Neural cell (in vitro differentiated cells): ENCODE results near the gene UMODL1. TPM values are rescaled to one million over a fixed set of nuclear protein-coding genes. Genes with fewer than 3 reads are reported as not detected.

Experiments used
- H2AFZ ChIP-seq: fragments of 200-600, 300-800 bp; sonication (generic), shearing (Covaris generic); 2 replicates; pipeline ENCODE4 v1.6.0; 2014; ENCODE audit warnings: low read depth, mild to moderate bottlenecking, antibody characterized with exemption, low read length, moderate library complexity
- H3F3A ChIP-seq: fragments of 200-600 bp; shearing (Covaris generic); 2 replicates; pipeline ENCODE4 v1.6.1; 2016; ENCODE audit warnings: mild to moderate bottlenecking, moderate library complexity, mixed read lengths, antibody characterized with exemption, low read length; ENCODE audit not compliant: insufficient read depth, poor library complexity, severe bottlenecking
- H3K27ac ChIP-seq: fragments of 200-600, 300-800 bp; sonication (generic), shearing (Covaris generic); 2 replicates; pipeline ENCODE4 v1.5.1; 2014; ENCODE audit warnings: mild to moderate bottlenecking, low read length, moderate library complexity
- H3K27me3 ChIP-seq: fragments of 300-800, 200-600 bp; sonication (generic), shearing (Covaris generic); 2 replicates; pipeline ENCODE4 v1.6.0; 2014; ENCODE audit warnings: mild to moderate bottlenecking, low read depth, low read length, moderate library complexity; ENCODE audit not compliant: insufficient read depth
- H3K36me3 ChIP-seq: fragments of 300-800, 200-600 bp; sonication (generic), shearing (Covaris generic); 2 replicates; pipeline ENCODE4 v1.5.1; 2014; ENCODE audit warnings: mild to moderate bottlenecking, antibody characterized with exemption, low read length, moderate library complexity; ENCODE audit not compliant: insufficient read depth
- H3K4me2 ChIP-seq: fragments of 300-800, 200-600 bp; sonication (generic), shearing (Covaris generic); 2 replicates; pipeline ENCODE4 v1.6.0; 2014; ENCODE audit warnings: mild to moderate bottlenecking, low read length
- H3K4me3 ChIP-seq: fragments of 300-800, 200-600 bp; sonication (generic), shearing (Covaris generic); 2 replicates; pipeline ENCODE4 v1.5.1; 2014; ENCODE audit warnings: mild to moderate bottlenecking, low read length, moderate library complexity
- H3K79me2 ChIP-seq: fragments of 200-600 bp; shearing (Covaris generic); replicated peaks from 2 replicates; pipeline ENCODE4 v1.6.0; 2014; ENCODE audit warnings: mild to moderate bottlenecking, low read length, moderate library complexity; ENCODE audit not compliant: insufficient read depth
- H3K9ac ChIP-seq: fragments of 300-800, 200-600 bp; sonication (generic), shearing (Covaris generic); 2 replicates; pipeline ENCODE4 v1.6.1; 2016; ENCODE audit warnings: mild to moderate bottlenecking, low read length, mixed read lengths
- H3K9me2 ChIP-seq: fragments of 200-600 bp; shearing (Covaris generic); 2 replicates; pipeline ENCODE4 v1.6.1; 2016; ENCODE audit warnings: mild to moderate bottlenecking, low read length, mixed read lengths; ENCODE audit not compliant: insufficient read depth
- H3K9me3 ChIP-seq: fragments of 200-600, 300-800 bp; sonication (generic), shearing (Covaris generic); 2 replicates; pipeline ENCODE4 v1.6.1; 2016; ENCODE audit warnings: mild to moderate bottlenecking, mixed run types, low read length, moderate library complexity, mixed read lengths
- H4K20me1 ChIP-seq: fragments of 200-600 bp; shearing (Covaris generic); 2 replicates; pipeline ENCODE4 v1.6.1; 2016; ENCODE audit warnings: mild to moderate bottlenecking, mixed run types; ENCODE audit not compliant: insufficient read depth
- CTCF ChIP-seq: fragments of 450-650 bp; IDR thresholded peaks from 2 replicates; pipeline ENCODE4 v1.5.1; 2014; ENCODE audit warnings: antibody characterized with exemption, mild to moderate bottlenecking, moderate library complexity; ENCODE audit not compliant: poor library complexity, severe bottlenecking
- EP300 ChIP-seq: fragments of 450-650 bp; conservative IDR thresholded peaks from 2 replicates; pipeline ENCODE4 v1.6.1; 2014; ENCODE audit warnings: antibody characterized with exemption, mild to moderate bottlenecking, moderate library complexity; ENCODE audit not compliant: poor library complexity, severe bottlenecking
- EZH2 ChIP-seq: fragments of 200-600, 300-800 bp; shearing (Covaris generic), sonication (generic); IDR thresholded peaks from 2 replicates; pipeline ENCODE4 v1.6.1; 2014; ENCODE audit warnings: antibody characterized with exemption, low read length, borderline replicate concordance, mild to moderate bottlenecking; ENCODE audit not compliant: insufficient read depth, poor library complexity, severe bottlenecking
- MXI1 ChIP-seq: fragments of 450-650 bp; conservative IDR thresholded peaks from 2 replicates; pipeline ENCODE4 v1.6.1; 2014; ENCODE audit warnings: antibody characterized with exemption, mild to moderate bottlenecking; ENCODE audit not compliant: poor library complexity, severe bottlenecking
- RAD21 ChIP-seq: fragments of 450-650 bp; conservative IDR thresholded peaks from 2 replicates; pipeline ENCODE4 v1.6.1; 2014; ENCODE audit warnings: antibody characterized with exemption, mild to moderate bottlenecking, moderate library complexity
- REST ChIP-seq: IDR thresholded peaks from 2 replicates; pipeline ENCODE4 v1.6.1; 2012; ENCODE audit warnings: borderline replicate concordance
- SMC3 ChIP-seq: fragments of 450-650 bp; conservative IDR thresholded peaks from 2 replicates; pipeline ENCODE4 v1.6.1; 2014; ENCODE audit warnings: antibody characterized with exemption, mild to moderate bottlenecking, moderate library complexity; ENCODE audit not compliant: poor library complexity
- TAF1 ChIP-seq: IDR thresholded peaks from 2 replicates; pipeline ENCODE4 v1.6.1; 2012; ENCODE audit warnings: low read depth
- polyA plus RNA-seq: library from polyadenylated mRNA; depleted of rRNA; stranded (reverse); fragments of >200 nt; gene quantifications from 2 replicates; pipeline ENCODE4 v1.2.3, GENCODE V29; 2014

Gene UMODL1
- polyA plus RNA-seq, 1 donor from 2014 or later, result 0.11 TPM

GRCh38 chr21:42172596-42173483 is 101.7 kb downstream of the UMODL1 start:
- H3K4me2 ChIP-seq, result no peak overlapping the region
- TF ChIP-seq EP300 (no peak), SMC3 (no peak), MXI1 (no peak), TAF1 (no peak), REST (no peak), EZH2 (no peak), RAD21 (no peak), CTCF (no peak)
- H3K4me3 ChIP-seq, result no peak overlapping the region
- H2AFZ ChIP-seq, result no peak overlapping the region
- no peaks in the 10 kb centered on the region for H4K20me1 ChIP-seq
- H3K9me3 ChIP-seq, result no peaks in the 10 kb centered on the region
- no peaks in the 10 kb centered on the region for H3K9me2 ChIP-seq
- H3K36me3 ChIP-seq, result no peaks in the 10 kb centered on the region
- no peaks in the 10 kb centered on the region for H3K79me2 ChIP-seq
- no peaks in the 10 kb centered on the region for H3K27me3 ChIP-seq
- no peak overlapping the region for H3K27ac ChIP-seq
- H3K9ac ChIP-seq, result no peak overlapping the region
- H3F3A ChIP-seq, result no peaks in the 10 kb centered on the region

- no peak overlapping the region for H3K4me3 ChIP-seq
Measured at GRCh38 chr21:42174173-42174572, 103.1 kb downstream of the UMODL1 start.

More at GRCh38 chr21:42174173-42174572, 103.1 kb downstream of the UMODL1 start:
- Histone ChIP-seq H3K79me2 (no peaks in the 10 kb centered on the region), H3K4me2 (no peak overlapping the region), H3K9me2 (no peaks in the 10 kb centered on the region), H3K9me3 (no peaks in the 10 kb centered on the region), H3F3A (no peaks in the 10 kb centered on the region), H4K20me1 (no peaks in the 10 kb centered on the region), H2AFZ (no peak overlapping the region), H3K9ac (no peak overlapping the region), H3K36me3 (no peaks in the 10 kb centered on the region), H3K27me3 (no peaks in the 10 kb centered on the region), H3K27ac (no peak overlapping the region)
- TF ChIP-seq REST (no peak), MXI1 (no peak), EZH2 (no peak), SMC3 (no peak)
